Ammon's horn (tissue), 1 donor: ENCODE data around the gene CAPN3.
A peak's percentile ranks its signal among the peaks of the same experiment; 100 is the strongest.

Experiments used
- DNase-seq: peaks from one replicate; pipeline ENCODE4 v3.0.0-alpha.2; 2016; ENCODE audit warnings: low spot score

Gene CAPN3

GRCh38 chr15:42453826-42454225 lies 94.5 kb downstream of the CAPN3 start:
- DNase-seq = no peak

- no peak for DNase-seq
These were observed 97.2 kb downstream of the CAPN3 start for GRCh38 chr15:42456531-42456930.

- no peak for DNase-seq
These were observed 97.7 kb downstream of the CAPN3 start for GRCh38 chr15:42456971-42457370.

DNA sequence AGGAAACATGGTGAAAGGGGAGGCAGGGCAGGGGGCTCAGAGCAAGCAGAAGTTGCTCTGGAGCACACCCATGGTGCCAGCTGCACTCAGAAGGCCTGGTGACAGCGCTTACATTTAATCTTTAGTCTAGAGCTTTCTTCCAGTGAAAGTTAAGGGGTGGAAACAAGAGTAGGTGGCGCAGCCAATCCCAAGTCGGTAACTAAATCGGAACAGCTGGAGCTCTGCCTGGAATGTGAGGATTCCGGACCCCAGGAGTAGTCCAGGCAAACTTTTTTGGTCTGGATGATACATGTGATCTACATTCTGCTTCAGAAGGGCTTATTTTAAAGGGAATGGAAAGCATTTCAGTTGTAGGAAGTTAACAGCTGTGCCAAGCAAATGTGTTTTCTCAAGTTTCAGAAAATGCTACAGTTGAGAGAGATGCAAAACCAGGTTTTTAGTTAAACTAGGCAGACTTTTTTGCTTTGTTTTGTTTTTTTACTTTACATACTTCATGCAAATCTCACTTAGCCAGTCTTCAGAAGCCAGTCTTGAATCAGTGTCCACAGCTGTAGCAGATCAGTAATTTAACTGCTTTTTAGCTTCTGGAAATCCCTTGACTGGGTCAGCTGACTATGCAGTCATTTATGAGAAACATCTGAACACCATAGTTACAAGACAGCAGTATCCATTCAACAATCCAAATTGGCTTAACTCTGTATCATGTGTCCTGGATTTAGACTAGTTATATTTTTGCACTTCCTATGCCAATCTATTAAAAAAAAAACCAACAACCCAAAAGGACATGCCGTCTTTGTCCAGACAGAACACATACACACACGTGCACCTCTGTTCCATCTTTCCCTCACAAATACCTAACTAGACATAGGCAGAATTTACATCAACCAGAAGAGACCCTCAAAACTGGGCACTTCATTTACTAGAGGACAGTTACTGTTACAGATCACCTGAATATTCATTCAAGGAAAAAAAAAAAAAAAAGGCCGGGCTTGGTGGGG lies 98.4 kb downstream of the CAPN3 start:
- peak; percentile 61 for DNase-seq

DNA sequence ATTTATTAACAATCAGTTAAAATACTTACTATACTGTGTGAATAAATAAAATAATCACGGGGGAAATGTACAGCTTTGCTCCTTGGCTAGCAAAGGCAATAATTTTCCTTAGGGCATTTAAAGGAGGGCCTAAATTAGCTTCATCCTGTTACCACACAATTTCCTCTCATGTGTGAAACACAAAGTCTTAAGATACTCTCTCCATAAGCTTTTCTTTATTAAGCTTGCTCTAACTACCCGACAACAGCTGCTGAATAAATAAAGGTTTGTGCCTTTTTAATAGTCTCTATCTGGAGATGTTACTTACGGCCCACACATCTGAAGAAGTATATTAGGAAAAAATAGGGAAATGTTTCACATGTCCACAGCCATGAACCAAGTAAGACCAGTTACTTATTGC lies 102.0 kb downstream of the CAPN3 start:
- no peak for DNase-seq
